GF-D8 (cell line): ENCODE data around the gene COL25A1.
"Not testable (repeated sequence)": the region's sequence is repeated elsewhere in the genome, so short reads cannot be mapped to it uniquely, and the experiment has no call there.

Source experiments
- DNase-seq: peaks from one replicate; lab custom pipeline; 2025; lab: John Stamatoyannopoulos, UW

Gene COL25A1

GRCh38 chr4:109166586-109166985 is 135.9 kb downstream of the COL25A1 start:
- no peak for DNase-seq

- DNase-seq, result no peak
These were observed 136.3 kb downstream of the COL25A1 start for GRCh38 chr4:109166126-109166525.

GRCh38 chr4:109164011-109164410 is 138.4 kb downstream of the COL25A1 start:
- DNase-seq, result no peak

- no peak for DNase-seq
These were observed 139.0 kb downstream of the COL25A1 start for GRCh38 chr4:109163493-109163892.

GRCh38 chr4:109162759-109163158 is 139.7 kb downstream of the COL25A1 start:
- DNase-seq, result no peak

GRCh38 chr4:109160494-109160893 is 142.0 kb downstream of the COL25A1 start:
- no peak for DNase-seq

- no peak for DNase-seq
These were observed 144.8 kb downstream of the COL25A1 start for GRCh38 chr4:109157696-109158095.

- DNase-seq, result no peak
These were observed 145.3 kb downstream of the COL25A1 start for GRCh38 chr4:109157205-109157604.

GRCh38 chr4:109156356-109156755 is 146.1 kb downstream of the COL25A1 start:
- no peak for DNase-seq

GRCh38 chr4:109155682-109156283 is 146.7 kb downstream of the COL25A1 start:
- no peak for DNase-seq

GRCh38 chr4:109155084-109155483 is 147.4 kb downstream of the COL25A1 start:
- DNase-seq, result no peak

GRCh38 chr4:109154424-109154823 is 148.0 kb downstream of the COL25A1 start:
- DNase-seq, result no peak

GRCh38 chr4:109149836-109150235 is 152.6 kb downstream of the COL25A1 start:
- no peak for DNase-seq

- no peak for DNase-seq
These were observed 153.8 kb downstream of the COL25A1 start for GRCh38 chr4:109148577-109149075.

- no peak for DNase-seq
These were observed 155.3 kb downstream of the COL25A1 start for GRCh38 chr4:109147135-109147534.

- no peak for DNase-seq
These were observed 156.0 kb downstream of the COL25A1 start for GRCh38 chr4:109146499-109146898.

GRCh38 chr4:109138125-109138524 is 164.3 kb downstream of the COL25A1 start:
- DNase-seq, result not testable (repeated sequence)

GRCh38 chr4:109134921-109135320 is 167.5 kb downstream of the COL25A1 start:
- no peak for DNase-seq

GRCh38 chr4:109134268-109134667 is 168.2 kb downstream of the COL25A1 start:
- no peak for DNase-seq

GRCh38 chr4:109131559-109131958 is 170.9 kb downstream of the COL25A1 start:
- no peak for DNase-seq

- DNase-seq, result no peak
These were observed 173.9 kb downstream of the COL25A1 start for GRCh38 chr4:109128589-109128988.

- DNase-seq, result no peak
These were observed 174.6 kb downstream of the COL25A1 start for GRCh38 chr4:109127866-109128265.

GRCh38 chr4:109126856-109127255 is 175.6 kb downstream of the COL25A1 start:
- DNase-seq, result no peak

- no peak for DNase-seq
These were observed 177.4 kb downstream of the COL25A1 start for GRCh38 chr4:109125084-109125483.
